Measurements from ENCODE around the gene PRPF40A. TPM values are rescaled to one million over a fixed set of nuclear protein-coding genes. Genes with fewer than 3 reads are reported as not detected.

Gene PRPF40A
- total and polyA plus RNA-seq, 10 of the 15 experiments (the other 5 are each of a cell fraction or from before 2014, with no cell fraction given) = 97.8 to 197 (median 144) TPM

- WGBS (ENCODE audit: insufficient coverage, insufficient replicate concordance, low lambda C conversion rate, missing lambda C conversion rate) = no CpG with 5 or more reads among the region's 1 CpG
- ChIA-PET CTCF (interaction anchor here (1.5 to 5.0 kb wide), 2 partner anchors 19 to 46 kb away, joined by 3 to 31 read pairs; partner anchors contain the start of gene PRPF40A), SMC1A (ENCODE audit: uncharacterized antibody, unreplicated experiment) (interaction anchor here (1.4 kb wide), 1 partner anchor 13 kb away, joined by 4 read pairs; no protein-coding TSS in a partner anchor), POLR2A (interaction anchor here (0.7 to 4.4 kb wide), 2 partner anchors 10 to 20 kb away, joined by 4 to 20 read pairs; partner anchors contain the start of gene PRPF40A), RAD21 (ENCODE audit: unreplicated experiment) (no interaction called here)
- H3K36me3 ChIP-seq (ENCODE audit: control insufficient read depth in 2 of 2, insufficient read depth in 2 of 2, low read length in 1 of 2) = peaks cover 4 to 10% of the 10 kb centered on the region in 2 experiments; a peak in 3 of 4 replicates
- no peak overlapping the region for H3K4me3 ChIP-seq
- no TSS peak for BruUV-seq (replicated peaks)
- H3K27me3 ChIP-seq (replicated peaks in 1 of 2; ENCODE audit: control insufficient read depth in 2 of 2, insufficient read depth in 2 of 2, low read length in 1 of 2) = no peaks in the 10 kb centered on the region
- no peak overlapping the region for H3K27ac ChIP-seq (ENCODE audit: control insufficient read depth, insufficient read depth)
- H3K4me1 ChIP-seq (ENCODE audit: control insufficient read depth, insufficient read depth, low read length) = peaks cover 17% of the 10 kb centered on the region; the same call in 1 of the 2 replicates
- peaks cover 67% of the 10 kb centered on the region for H3K79me2 ChIP-seq (ENCODE audit: control insufficient read depth, insufficient read depth, low read length)
- no peak overlapping the region for H3K9ac ChIP-seq (ENCODE audit: control insufficient read depth, insufficient read depth, low read length)
- no peak overlapping the region for H2AFZ ChIP-seq (ENCODE audit: control insufficient read depth, low read depth, low read length)
- no peak overlapping the region for H3K4me2 ChIP-seq (ENCODE audit: control insufficient read depth, insufficient read depth)
- in situ Hi-C loops (cut with MboI) = no loop called here
- intact Hi-C loops (cut with micrococcal nuclease; ENCODE audit: unreplicated experiment) = no loop called here
- ATAC-seq (no peak), FAIRE-seq (no peak), DNase-seq (ENCODE audit: low read depth, low spot score) (no peak)
- peaks cover 3% of the 10 kb centered on the region; the same call in 2 of the 3 replicates for H3K9me3 ChIP-seq (replicated peaks; ENCODE audit: control insufficient read depth, insufficient read depth, low read length)
- H4K20me1 ChIP-seq (ENCODE audit: control insufficient read depth, insufficient read depth) = no peaks in the 10 kb centered on the region
- no peak for TF ChIP-seq ZNF207 (IDR thresholded peaks at IDR 0.05; ENCODE audit: borderline replicate concordance)
- no peak for TF ChIP-seq NKRF (conservative IDR thresholded peaks at IDR 0.05)
- no peak for TF ChIP-seq CEBPB (IDR thresholded peaks at IDR 0.05; ENCODE audit: borderline replicate concordance in 1 of 2, low read depth in 2 of 2, low read length in 2 of 2)
- TF ChIP-seq CREB1 (IDR thresholded peaks at IDR 0.05; ENCODE audit: low read depth) = no peak
- TF ChIP-seq SREBF1 (IDR thresholded peaks at IDR 0.05; ENCODE audit: low read length) = no peak
- TF ChIP-seq ZNF24 (IDR thresholded peaks at IDR 0.05) = no peak
- TF ChIP-seq BCLAF1 (IDR thresholded peaks at IDR 0.05) = no peak
- no peak for TF ChIP-seq BCL3 (IDR thresholded peaks at IDR 0.05; ENCODE audit: borderline replicate concordance, insufficient read depth, low read depth, low read length, poor library complexity, severe bottlenecking)
- no peak for TF ChIP-seq ZBTB40 (IDR thresholded peaks at IDR 0.05; ENCODE audit: borderline replicate concordance)
- TF ChIP-seq HDAC2 (IDR thresholded peaks at IDR 0.05) = no peak
- TF ChIP-seq NFYB (IDR thresholded peaks at IDR 0.05; ENCODE audit: insufficient read depth, low read depth, low read length) = no peak
- no peak for TF ChIP-seq ELK1 (IDR thresholded peaks at IDR 0.05; ENCODE audit: low read depth, low read length)
These were observed 20.8 kb downstream of the PRPF40A start for GRCh38 chr2:152696476-152696875.

Measured in GM12878 (cell line).